ENCODE data around the gene DHRS7B.

- TF ChIP-seq CTCF (IDR thresholded peaks at IDR 0.05) (no peak), POLR2A (IDR thresholded peaks at IDR 0.05) (no peak)
Measured at GRCh38 chr17:21240369-21241055, 113.7 kb downstream of the DHRS7B start.

All from esophagus squamous epithelium (tissue), 4 donors.